ENCODE results near the gene BATF. TPM values are rescaled to one million over a fixed set of nuclear protein-coding genes. Genes with fewer than 3 reads are reported as not detected.

The BATF gene
- total and polyA plus RNA-seq, 5 experiments from 2014 or later = 5.5 to 32.2 (median 22.7) TPM

- ATAC-seq = no peak
- Mint-ChIP-seq H3K4me1 (peaks cover 43 to 76% (median 71%) of the 10 kb centered on the region in 4 donors), H3K27me3 (no peaks in the 10 kb centered on the region), H3K36me3 (peaks cover 0 to 33% (median 14%) of the 10 kb centered on the region in 3 donors), H3K27ac (peak overlapping the region; percentile 93 to 99 (median 96)), H3K4me3 (peak overlapping the region; percentile 94 to 100 (median 99)), H3K9me3 (no peaks in the 10 kb centered on the region)
- DNase-seq = no peak
- POLR2A ChIA-PET = interaction anchor here (1.1 to 1.7 kb wide), 6 partner anchors 9 to 138 kb away, joined by 3 to 8 read pairs (median 5); partner anchors contain the start of genes ERG28 and TTLL5
Observed at GRCh38 chr14:75522983-75523318, 682 bp downstream of the BATF start.

- Mint-ChIP-seq H3K4me3 (peak overlapping the region; percentile 94 to 100 (median 99)), H3K36me3 (peaks cover 0 to 40% (median 20%) of the 10 kb centered on the region in 3 donors), H3K27ac (peak overlapping the region; percentile 59 to 99 (median 95)), H3K9me3 (no peaks in the 10 kb centered on the region), H3K4me1 (peaks cover 45 to 80% (median 75%) of the 10 kb centered on the region in 4 donors), H3K27me3 (no peaks in the 10 kb centered on the region)
- ATAC-seq = no peak
- no peak for DNase-seq
- POLR2A ChIA-PET = interaction anchor here (0.6 to 1.7 kb wide), 5 partner anchors 8 to 1742 kb away, joined by 3 to 6 read pairs (median 5); no protein-coding TSS in a partner anchor
Observed at GRCh38 chr14:75523771-75524171, 1.5 kb downstream of the BATF start.

- H3K36me3 Mint-ChIP-seq = peaks cover 0 to 51% (median 26%) of the 10 kb centered on the region in 3 donors
- no peaks in the 10 kb centered on the region for H3K9me3 Mint-ChIP-seq
- POLR2A ChIA-PET = interaction anchor here (0.5 to 1.1 kb wide), 2 partner anchors 10 to 582 kb away, joined by 3 to 4 read pairs; no protein-coding TSS in a partner anchor
- H3K27ac Mint-ChIP-seq = peak overlapping the region in 8 of 10 donors; percentile 22 to 99 (median 50)
- no peaks in the 10 kb centered on the region for H3K27me3 Mint-ChIP-seq
- no peak for DNase-seq
- no peak for ATAC-seq
- H3K4me3 Mint-ChIP-seq = peak overlapping the region in 6 of 10 donors; percentile 0 to 33 (median 14)
- H3K4me1 Mint-ChIP-seq = peaks cover 43 to 75% (median 71%) of the 10 kb centered on the region in 4 donors
Observed at GRCh38 chr14:75525969-75526368, 3.7 kb downstream of the BATF start.

GRCh38 chr14:75527449-75528163 lies 5.3 kb downstream of the BATF start:
- DNase-seq = no peak
- H3K27ac Mint-ChIP-seq = peak overlapping the region in 8 of 10 donors; percentile 6 to 40 (median 30)
- ATAC-seq = no peak
- peaks cover 0 to 59% (median 26%) of the 10 kb centered on the region in 3 donors for H3K36me3 Mint-ChIP-seq
- POLR2A ChIA-PET = interaction anchor here (1.1 kb wide), 1 partner anchor 12 kb away, joined by 5 read pairs; no protein-coding TSS in a partner anchor
- H3K9me3 Mint-ChIP-seq = no peaks in the 10 kb centered on the region
- H3K4me1 Mint-ChIP-seq = peaks cover 37 to 72% (median 68%) of the 10 kb centered on the region in 4 donors
- peak overlapping the region in 2 of 10 donors; percentile 16 to 31 for H3K4me3 Mint-ChIP-seq
- H3K27me3 Mint-ChIP-seq = no peaks in the 10 kb centered on the region

GRCh38 chr14:75531256-75531655 lies 9.0 kb downstream of the BATF start:
- POLR2A ChIA-PET = interaction anchor here (1.1 to 1.7 kb wide), 2 partner anchors 8 to 9 kb away, joined by 3 to 5 read pairs; partner anchors contain the start of gene BATF
- Mint-ChIP-seq H3K27me3 (no peaks in the 10 kb centered on the region), H3K36me3 (peaks cover 0 to 58% (median 19%) of the 10 kb centered on the region in 3 donors), H3K4me3 (no peak overlapping the region), H3K4me1 (peaks cover 17 to 49% (median 44%) of the 10 kb centered on the region in 4 donors), H3K9me3 (no peaks in the 10 kb centered on the region), H3K27ac (peak overlapping the region in 6 of 10 donors; percentile 7 to 42 (median 20))
- no peak for ATAC-seq
- DNase-seq = no peak

- H3K27ac Mint-ChIP-seq = peak overlapping the region in 4 of 10 donors; percentile 7 to 42 (median 22)
- POLR2A ChIA-PET = interaction anchor here (1.1 to 1.7 kb wide), 2 partner anchors 8 to 10 kb away, joined by 3 to 5 read pairs; partner anchors contain the start of gene BATF
- DNase-seq (no peak), ATAC-seq (no peak)
- H3K4me3 Mint-ChIP-seq = no peak overlapping the region
- H3K36me3 Mint-ChIP-seq = peaks cover 0 to 55% (median 19%) of the 10 kb centered on the region in 3 donors
- H3K9me3 Mint-ChIP-seq = no peaks in the 10 kb centered on the region
- H3K27me3 Mint-ChIP-seq = no peaks in the 10 kb centered on the region
- H3K4me1 Mint-ChIP-seq = peaks cover 14 to 44% (median 39%) of the 10 kb centered on the region in 4 donors
Observed at GRCh38 chr14:75531660-75532317, 9.5 kb downstream of the BATF start.

GRCh38 chr14:75533791-75534555 lies 11.7 kb downstream of the BATF start:
- H3K9me3 Mint-ChIP-seq = no peaks in the 10 kb centered on the region
- H3K4me3 Mint-ChIP-seq = no peak overlapping the region
- POLR2A ChIA-PET = interaction anchor here (1.0 to 1.4 kb wide), 2 partner anchors 8 to 11 kb away, joined by 5 read pairs; no protein-coding TSS in a partner anchor
- H3K36me3 Mint-ChIP-seq = peaks cover 0 to 45% (median 5%) of the 10 kb centered on the region in 3 donors
- ATAC-seq (no peak), DNase-seq (no peak)
- peak overlapping the region in 9 of 10 donors; percentile 37 to 85 (median 70) for H3K27ac Mint-ChIP-seq
- no peaks in the 10 kb centered on the region for H3K27me3 Mint-ChIP-seq
- H3K4me1 Mint-ChIP-seq = peaks cover 9 to 34% (median 29%) of the 10 kb centered on the region in 4 donors

GRCh38 chr14:75535164-75535898 lies 13.1 kb downstream of the BATF start:
- POLR2A ChIA-PET = no interaction called here
- Mint-ChIP-seq H3K4me1 (peaks cover 12 to 47% (median 37%) of the 10 kb centered on the region in 4 donors), H3K4me3 (no peak overlapping the region), H3K27me3 (no peaks in the 10 kb centered on the region), H3K9me3 (no peaks in the 10 kb centered on the region), H3K36me3 (peaks cover 0 to 37% (median 0%) of the 10 kb centered on the region in 3 donors), H3K27ac (peak overlapping the region in 3 of 10 donors; percentile 4 to 36 (median 33))
- ATAC-seq = no peak
- DNase-seq = no peak

GRCh38 chr14:75537071-75537470 lies 14.8 kb downstream of the BATF start:
- peak overlapping the region in 7 of 10 donors; percentile 0 to 60 (median 47) for H3K27ac Mint-ChIP-seq
- H3K9me3 Mint-ChIP-seq = no peaks in the 10 kb centered on the region
- no peaks in the 10 kb centered on the region for H3K27me3 Mint-ChIP-seq
- H3K4me1 Mint-ChIP-seq = peaks cover 14 to 52% (median 39%) of the 10 kb centered on the region in 4 donors
- peaks cover 0 to 29% (median 0%) of the 10 kb centered on the region in 3 donors for H3K36me3 Mint-ChIP-seq
- DNase-seq (no peak), ATAC-seq (no peak)
- POLR2A ChIA-PET = no interaction called here
- no peak overlapping the region for H3K4me3 Mint-ChIP-seq

- Mint-ChIP-seq H3K4me3 (no peak overlapping the region), H3K36me3 (peaks cover 0 to 21% (median 0%) of the 10 kb centered on the region in 3 donors)
Observed at GRCh38 chr14:75539162-75539560, 16.9 kb downstream of the BATF start.

More at GRCh38 chr14:75539162-75539560, 16.9 kb downstream of the BATF start:
- ATAC-seq = no peak
- POLR2A ChIA-PET = interaction anchor here (1.3 to 1.6 kb wide), 3 partner anchors 8 to 17 kb away, joined by 5 to 8 read pairs (median 5); partner anchors contain the start of gene BATF
- Mint-ChIP-seq H3K27ac (peak overlapping the region in 8 of 10 donors; percentile 57 to 97 (median 81)), H3K9me3 (no peaks in the 10 kb centered on the region), H3K4me1 (peaks cover 18 to 55% (median 47%) of the 10 kb centered on the region in 4 donors), H3K27me3 (no peaks in the 10 kb centered on the region)
- no peak for DNase-seq
